Fibroblast of lung (primary cell): ENCODE results near the gene PRR19.

Experiments used
- EZH2 ChIP-seq: IDR thresholded peaks from 2 replicates; pipeline ENCODE4 v1.5.1; 2012; ENCODE audit warnings: low read length, control low read depth, mild to moderate bottlenecking; ENCODE audit errors: missing control alignments
- TF ChIP-seq, protein P1 (sequence below), 2 donors: IDR thresholded peaks in 1 of 2; conservative IDR thresholded peaks in 1 of 2; 1 replicate in 1 of 2; 2 replicates in 1 of 2; pipeline ENCODE4 v1.5.1; 2011 to 2012; ENCODE audit warnings: low read length in 2 of 2, control low read depth in 1 of 2, inconsistent platforms in 1 of 2, low read depth in 1 of 2, mild to moderate bottlenecking in 1 of 2

DNA sequence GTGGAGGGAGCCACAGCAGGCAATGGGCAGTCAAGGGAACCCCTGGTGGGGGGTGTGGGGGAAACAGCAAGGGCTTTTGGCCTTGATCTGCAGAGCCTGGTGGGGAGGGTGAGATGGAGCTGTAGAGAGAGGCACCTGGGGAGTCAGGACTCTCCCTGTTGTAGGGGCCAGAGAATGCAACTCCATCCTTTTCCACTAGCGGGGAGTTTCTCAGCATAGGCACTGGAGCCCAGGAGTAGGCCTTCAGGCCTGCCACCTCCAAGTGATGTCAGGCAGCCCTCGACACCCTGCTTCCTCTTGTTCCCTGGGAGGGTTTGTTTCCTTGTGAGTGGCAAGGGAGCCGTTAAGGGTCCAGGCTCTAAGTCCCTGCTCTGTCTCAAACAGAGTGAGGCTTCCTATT is 48.5 kb downstream of the PRR19 start:
- no peak for TF ChIP-seq EZH2
- TF ChIP-seq, protein P1, sequence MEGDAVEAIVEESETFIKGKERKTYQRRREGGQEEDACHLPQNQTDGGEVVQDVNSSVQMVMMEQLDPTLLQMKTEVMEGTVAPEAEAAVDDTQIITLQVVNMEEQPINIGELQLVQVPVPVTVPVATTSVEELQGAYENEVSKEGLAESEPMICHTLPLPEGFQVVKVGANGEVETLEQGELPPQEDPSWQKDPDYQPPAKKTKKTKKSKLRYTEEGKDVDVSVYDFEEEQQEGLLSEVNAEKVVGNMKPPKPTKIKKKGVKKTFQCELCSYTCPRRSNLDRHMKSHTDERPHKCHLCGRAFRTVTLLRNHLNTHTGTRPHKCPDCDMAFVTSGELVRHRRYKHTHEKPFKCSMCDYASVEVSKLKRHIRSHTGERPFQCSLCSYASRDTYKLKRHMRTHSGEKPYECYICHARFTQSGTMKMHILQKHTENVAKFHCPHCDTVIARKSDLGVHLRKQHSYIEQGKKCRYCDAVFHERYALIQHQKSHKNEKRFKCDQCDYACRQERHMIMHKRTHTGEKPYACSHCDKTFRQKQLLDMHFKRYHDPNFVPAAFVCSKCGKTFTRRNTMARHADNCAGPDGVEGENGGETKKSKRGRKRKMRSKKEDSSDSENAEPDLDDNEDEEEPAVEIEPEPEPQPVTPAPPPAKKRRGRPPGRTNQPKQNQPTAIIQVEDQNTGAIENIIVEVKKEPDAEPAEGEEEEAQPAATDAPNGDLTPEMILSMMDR (conservative IDR thresholded peaks at IDR 0.05 in 1 of 2, IDR thresholded peaks at IDR 0.05 in 1 of 2; ENCODE audit: low read depth in 1 of 2, low read length in 2 of 2) = no peak
